Effector CD8-positive, alpha-beta T cell (primary cell): ENCODE results near the gene CEACAM20.
"Not testable (repeated sequence)": the region's sequence is repeated elsewhere in the genome, so short reads cannot be mapped to it uniquely, and the experiment has no call there.

ENCODE experiments used
- DNase-seq: peaks from one replicate; lab custom pipeline; 2025; lab: John Stamatoyannopoulos, UW

Gene CEACAM20

DNA sequence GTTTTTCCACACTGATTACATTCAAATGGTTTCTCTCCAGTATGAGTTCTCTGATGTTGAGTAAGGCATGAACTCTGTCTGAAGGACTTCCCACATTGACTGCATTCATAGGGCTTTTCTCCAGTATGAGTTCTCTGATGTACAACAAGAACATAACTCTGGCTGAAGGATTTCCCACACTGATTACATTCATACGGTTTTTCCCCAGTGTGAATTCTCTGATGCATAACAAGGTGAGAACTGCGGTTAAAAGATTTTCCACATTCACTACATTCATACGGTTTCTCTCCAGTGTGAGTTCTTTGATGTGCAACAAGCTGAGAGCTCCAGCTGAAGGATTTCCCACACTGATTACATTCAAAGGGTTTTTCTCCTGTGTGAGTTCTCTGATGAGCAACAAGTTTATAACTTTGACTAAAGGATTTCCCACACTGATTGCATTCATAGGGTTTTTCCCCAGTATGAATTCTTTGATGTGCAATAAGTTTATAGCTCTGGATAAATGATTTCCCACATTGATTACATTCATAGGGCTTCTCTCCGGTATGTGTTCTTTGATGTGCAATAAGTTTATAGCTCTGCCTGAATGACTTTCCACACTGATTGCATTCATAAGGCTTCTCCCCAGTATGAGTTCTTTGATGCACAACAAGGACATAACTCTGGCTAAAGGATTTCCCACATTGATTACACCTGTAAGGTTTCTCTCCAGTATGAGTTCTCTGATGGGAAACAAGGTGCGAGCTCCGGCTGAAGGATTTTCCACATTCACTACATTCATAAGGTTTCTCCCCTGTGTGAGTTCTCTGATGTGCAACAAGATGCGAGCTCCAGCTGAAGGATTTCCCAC, 52.7 kb downstream of the CEACAM20 start:
- DNase-seq: no peak

DNA sequence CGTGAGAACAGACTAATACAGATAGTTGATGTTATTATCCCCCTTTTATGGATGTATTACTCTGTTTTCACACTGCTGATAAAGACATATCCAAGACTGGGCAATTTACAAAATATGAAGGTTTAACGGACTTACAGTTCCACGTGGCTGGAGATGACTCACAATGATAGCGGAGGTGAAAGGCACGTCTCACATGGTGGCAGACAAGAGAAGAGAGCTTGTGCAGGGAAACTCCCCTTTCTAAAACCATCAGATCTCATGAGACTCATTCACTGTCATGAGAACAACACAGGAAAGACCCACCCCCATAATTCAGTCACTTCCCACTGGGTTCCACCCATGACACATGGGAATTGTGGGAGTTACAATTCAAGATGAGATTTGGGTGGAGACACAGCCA, 60.7 kb downstream of the CEACAM20 start:
- not testable (repeated sequence) for DNase-seq

DNA sequence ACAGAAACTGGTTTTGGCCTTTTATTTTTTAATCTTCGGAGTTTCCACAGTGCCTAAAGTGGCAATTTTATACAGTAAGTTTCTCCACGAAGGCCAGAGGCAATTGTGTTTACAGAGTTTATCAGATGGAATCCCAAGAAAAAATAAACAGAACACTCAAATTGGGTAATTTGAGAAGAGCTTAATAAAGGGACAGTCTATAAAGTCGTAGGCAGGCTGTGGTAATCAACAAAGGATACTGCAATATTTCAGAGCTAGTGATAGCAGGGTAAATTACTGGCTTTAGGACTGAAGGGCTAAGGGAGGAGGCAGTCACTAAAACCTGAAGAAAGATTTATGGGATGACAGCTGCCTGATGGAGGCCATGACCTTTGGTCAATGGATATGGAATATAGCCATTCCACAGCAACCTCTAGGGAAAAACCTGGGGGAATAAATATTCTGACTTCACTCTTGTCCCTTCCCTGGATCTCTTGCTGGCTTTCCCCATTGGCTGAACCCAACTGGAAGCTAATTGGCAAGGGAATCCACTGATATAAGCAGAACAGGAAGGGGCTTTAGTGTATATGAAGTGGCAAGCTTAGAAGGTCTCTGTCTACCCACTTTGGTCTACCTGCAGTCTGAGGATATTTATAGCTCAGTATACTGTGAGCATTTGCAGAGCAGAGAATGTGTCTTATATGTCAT, 66.7 kb downstream of the CEACAM20 start:
- DNase-seq: not testable (repeated sequence)
